HepG2 (cell line): Measurements from ENCODE around the gene ITGB5.
"Not testable (repeated sequence)": the region's sequence is repeated elsewhere in the genome, so short reads cannot be mapped to it uniquely, and the experiment has no call there.

Source experiments
- EZH2 ChIP-seq: conservative IDR thresholded peaks from 2 replicates; pipeline ENCODE4 v1.6.1; 2012; ENCODE audit warnings: mild to moderate bottlenecking, low read depth, low read length, moderate library complexity
- PHF8 ChIP-seq: sonication (generic); formaldehyde crosslinking; IDR thresholded peaks from 2 replicates; pipeline ENCODE4 v1.5.0; 2020; ENCODE audit warnings: missing genetic modification reagents
- SIN3A ChIP-seq: IDR thresholded peaks from 2 replicates; pipeline ENCODE4 v1.6.1; 2011; ENCODE audit warnings: low read depth, mild to moderate bottlenecking, control low read depth, low read length, borderline replicate concordance
- TCF12 ChIP-seq, 2 experiments: fragments of 450-650 bp in 1 of 2; sonication (generic) in 1 of 2; formaldehyde crosslinking in 1 of 2; IDR thresholded peaks; 2 replicates each; pipeline versions ENCODE4 v1.6.1 to v1.8.0; 2017 to 2022; ENCODE audit warnings: antibody characterized with exemption in 1 of 2, mild to moderate bottlenecking in 1 of 2, missing genetic modification reagents in 1 of 2, moderate library complexity in 1 of 2
- ZNF333 ChIP-seq: sonication (generic); formaldehyde crosslinking; IDR thresholded peaks from 2 replicates; pipeline ENCODE4 v1.4.0; 2020; ENCODE audit warnings: mild to moderate bottlenecking, missing genetic modification reagents, borderline replicate concordance
- ZNF567 ChIP-seq: sonication (generic); formaldehyde crosslinking; IDR thresholded peaks from 2 replicates; pipeline ENCODE4 v1.8.1; 2023; ENCODE audit warnings: mild to moderate bottlenecking, missing genetic modification reagents, borderline replicate concordance
- TF ChIP-seq, protein P1 (sequence below): sonication (generic); formaldehyde crosslinking; IDR thresholded peaks from 2 replicates; pipeline ENCODE4 v1.5.0; 2020; ENCODE audit warnings: mild to moderate bottlenecking, missing genetic modification reagents, moderate library complexity
- TF ChIP-seq, protein P2 (sequence below): sonication (generic); formaldehyde crosslinking; IDR thresholded peaks from 2 replicates; pipeline ENCODE4 v1.4.0; 2020; ENCODE audit warnings: missing genetic modification reagents

DNA sequence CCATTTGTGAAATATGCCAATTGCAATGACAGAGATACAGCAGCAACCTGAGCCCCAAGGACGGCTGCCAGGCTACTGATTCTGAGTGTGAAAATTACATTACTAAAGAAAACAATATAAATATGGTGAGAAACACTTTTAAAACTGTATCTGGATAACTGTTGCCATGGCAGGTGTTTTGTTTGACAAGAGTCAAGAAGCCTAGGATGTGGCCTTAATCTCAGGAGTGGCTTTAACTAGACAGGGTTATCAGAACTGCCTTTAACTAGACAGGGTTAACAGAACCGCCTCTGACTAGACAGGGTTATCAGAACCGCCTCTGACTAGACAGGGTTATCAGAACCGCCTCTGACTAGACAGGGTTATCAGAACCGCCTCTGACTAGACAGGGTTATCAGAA lies 98.1 kb downstream of the ITGB5 start:
- TF ChIP-seq PHF8; SIN3A; ZNF333 (CRISPR knock-in tag); EZH2; TCF12 (IDR thresholded peaks at IDR 0.05); TCF12 (CRISPR knock-in tag; IDR thresholded peaks at IDR 0.05); ZNF567: not testable (repeated sequence)
- TF ChIP-seq, protein P1, sequence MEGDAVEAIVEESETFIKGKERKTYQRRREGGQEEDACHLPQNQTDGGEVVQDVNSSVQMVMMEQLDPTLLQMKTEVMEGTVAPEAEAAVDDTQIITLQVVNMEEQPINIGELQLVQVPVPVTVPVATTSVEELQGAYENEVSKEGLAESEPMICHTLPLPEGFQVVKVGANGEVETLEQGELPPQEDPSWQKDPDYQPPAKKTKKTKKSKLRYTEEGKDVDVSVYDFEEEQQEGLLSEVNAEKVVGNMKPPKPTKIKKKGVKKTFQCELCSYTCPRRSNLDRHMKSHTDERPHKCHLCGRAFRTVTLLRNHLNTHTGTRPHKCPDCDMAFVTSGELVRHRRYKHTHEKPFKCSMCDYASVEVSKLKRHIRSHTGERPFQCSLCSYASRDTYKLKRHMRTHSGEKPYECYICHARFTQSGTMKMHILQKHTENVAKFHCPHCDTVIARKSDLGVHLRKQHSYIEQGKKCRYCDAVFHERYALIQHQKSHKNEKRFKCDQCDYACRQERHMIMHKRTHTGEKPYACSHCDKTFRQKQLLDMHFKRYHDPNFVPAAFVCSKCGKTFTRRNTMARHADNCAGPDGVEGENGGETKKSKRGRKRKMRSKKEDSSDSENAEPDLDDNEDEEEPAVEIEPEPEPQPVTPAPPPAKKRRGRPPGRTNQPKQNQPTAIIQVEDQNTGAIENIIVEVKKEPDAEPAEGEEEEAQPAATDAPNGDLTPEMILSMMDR (CRISPR knock-in tag), result not testable (repeated sequence)
- TF ChIP-seq, protein P2, sequence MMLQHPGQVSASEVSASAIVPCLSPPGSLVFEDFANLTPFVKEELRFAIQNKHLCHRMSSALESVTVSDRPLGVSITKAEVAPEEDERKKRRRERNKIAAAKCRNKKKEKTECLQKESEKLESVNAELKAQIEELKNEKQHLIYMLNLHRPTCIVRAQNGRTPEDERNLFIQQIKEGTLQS (CRISPR knock-in tag), result not testable (repeated sequence)
